Neural progenitor cell (in vitro differentiated cells): ENCODE measurements around the gene GATD1. TPM values are rescaled to one million over a fixed set of nuclear protein-coding genes. Genes with fewer than 3 reads are reported as not detected.
A peak's percentile ranks its signal among the peaks of the same experiment; 100 is the strongest.

Experiments
- DNase-seq: peaks from one replicate; pipeline ENCODE4 v3.0.0-alpha.2; 2016; ENCODE audit warnings: low spot score
- H2AFZ ChIP-seq: fragments of 200-600 bp; sonication (generic); replicated peaks from 2 replicates; pipeline ENCODE4 v1.6.1; 2016; ENCODE audit warnings: antibody characterized with exemption
- H3F3A ChIP-seq: fragments of 200-600 bp; sonication (generic); 2 replicates; pipeline ENCODE4 v1.6.1; 2016; ENCODE audit warnings: antibody characterized with exemption, low read depth
- H3K27ac ChIP-seq: fragments of 200-600 bp; sonication (generic); 2 replicates; pipeline ENCODE4 v1.5.1; 2016; ENCODE audit warnings: mild to moderate bottlenecking
- H3K27me3 ChIP-seq: fragments of 200-600 bp; sonication (generic); 2 replicates; pipeline ENCODE4 v1.6.1; 2016; ENCODE audit warnings: mild to moderate bottlenecking, moderate library complexity
- H3K36me3 ChIP-seq: fragments of 200-600 bp; sonication (generic); 2 replicates; pipeline ENCODE4 v1.5.1; 2016
- H3K4me1 ChIP-seq: fragments of 200-600 bp; sonication (generic); 2 replicates; pipeline ENCODE4 v1.6.1; 2016; ENCODE audit warnings: mixed run types
- H3K4me2 ChIP-seq: fragments of 200-600 bp; sonication (generic); 2 replicates; pipeline ENCODE4 v1.6.1; 2016
- H3K4me3 ChIP-seq: fragments of 200-600 bp; sonication (generic); 2 replicates; pipeline ENCODE4 v1.5.1; 2016
- H3K79me2 ChIP-seq: fragments of 200-600 bp; sonication (generic); 2 replicates; pipeline ENCODE4 v1.6.1; 2016; ENCODE audit warnings: low read depth
- H3K9ac ChIP-seq: fragments of 200-600 bp; sonication (generic); 2 replicates; pipeline ENCODE4 v1.6.1; 2016
- H3K9me3 ChIP-seq: fragments of 200-600 bp; sonication (generic); 2 replicates; pipeline ENCODE4 v1.5.1; 2016; ENCODE audit warnings: low read depth
- H4K20me1 ChIP-seq: fragments of 200-600 bp; sonication (generic); 2 replicates; pipeline ENCODE4 v1.6.1; 2016; ENCODE audit warnings: low read depth
- H3K27ac Mint-ChIP-seq: 3 replicates; pipeline ENCODE4 v1.8.0; 2021; ENCODE audit warnings: mixed read lengths
- H3K27me3 Mint-ChIP-seq: 2 replicates; pipeline ENCODE4 v1.8.0; 2022; ENCODE audit warnings: low read depth, mild to moderate bottlenecking, inconsistent platforms, moderate library complexity, mixed read lengths; ENCODE audit not compliant: insufficient read depth
- H3K36me3 Mint-ChIP-seq: 3 replicates; pipeline ENCODE4 v1.8.0; 2021; ENCODE audit warnings: mixed read lengths
- H3K4me1 Mint-ChIP-seq: 3 replicates; pipeline ENCODE4 v1.8.0; 2021; ENCODE audit warnings: mixed read lengths
- H3K4me3 Mint-ChIP-seq: 3 replicates; pipeline ENCODE4 v1.8.0; 2021; ENCODE audit warnings: mild to moderate bottlenecking, moderate library complexity, mixed read lengths
- H3K9me3 Mint-ChIP-seq: 3 replicates; pipeline ENCODE4 v1.8.0; 2020; ENCODE audit warnings: mixed read lengths
- EZH2 ChIP-seq: fragments of 200-600 bp; sonication (generic); IDR thresholded peaks from 2 replicates; pipeline ENCODE4 v1.6.1; 2017; ENCODE audit warnings: antibody characterized with exemption, mild to moderate bottlenecking, moderate library complexity
- EZH2phosphoT487 ChIP-seq: fragments of 200-600 bp; sonication (generic); IDR thresholded peaks from 2 replicates; pipeline ENCODE4 v1.6.1; 2017; ENCODE audit warnings: antibody characterized with exemption
- total RNA-seq: library from RNA; depleted of rRNA; stranded (reverse); fragments of >200 nt; gene quantifications from 2 replicates; pipeline ENCODE4 v1.2.3, GENCODE V29; 2015; ENCODE audit warnings: low replicate concordance
- TF ChIP-seq, protein P1 (sequence below): fragments of 200-600 bp; sonication (generic); IDR thresholded peaks from 2 replicates; pipeline ENCODE4 v1.5.1; 2017; ENCODE audit warnings: antibody characterized with exemption, mild to moderate bottlenecking

Gene GATD1
- total RNA-seq, 1 donor from 2014 or later = 24.1 TPM

DNA sequence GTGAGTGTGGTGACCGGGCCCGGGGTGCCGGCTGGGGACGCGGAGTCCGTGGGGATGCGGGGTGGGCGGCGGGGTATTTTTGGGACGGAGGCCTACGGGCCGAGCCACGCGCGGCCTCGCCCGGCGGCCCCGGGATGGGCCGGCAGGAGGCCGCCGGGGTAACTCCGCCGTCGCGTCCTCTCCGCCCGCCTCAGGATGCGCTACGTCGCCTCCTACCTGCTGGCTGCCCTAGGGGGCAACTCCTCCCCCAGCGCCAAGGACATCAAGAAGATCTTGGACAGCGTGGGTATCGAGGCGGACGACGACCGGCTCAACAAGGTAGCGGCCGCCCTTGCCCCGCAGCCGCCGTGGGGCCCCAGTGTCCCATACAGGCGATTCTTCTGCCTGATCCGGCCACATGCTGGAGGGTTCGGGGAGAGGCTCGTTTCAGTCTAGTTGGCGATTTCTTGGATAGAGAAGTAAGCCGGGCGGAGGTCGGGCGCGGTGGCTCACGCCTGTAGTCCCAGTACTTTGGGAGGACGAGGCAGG lies 32.8 kb upstream of the GATD1 start:
- no peaks in the 10 kb centered on the region for H3K9me3 ChIP-seq
- Mint-ChIP-seq H3K9me3 (no peaks in the 10 kb centered on the region), H3K36me3 (peaks cover 11% of the 10 kb centered on the region), H3K4me1 (peaks cover 27% of the 10 kb centered on the region), H3K27me3 (peaks cover 5% of the 10 kb centered on the region), H3K4me3 (peak overlapping the region; percentile 94), H3K27ac (no peak overlapping the region)
- peaks cover 15% of the 10 kb centered on the region for H3K4me1 ChIP-seq
- peaks cover 3% of the 10 kb centered on the region for H3K36me3 ChIP-seq
- no peak overlapping the region for H2AFZ ChIP-seq
- no peak for DNase-seq
- H3K27ac ChIP-seq = no peak overlapping the region
- H3F3A ChIP-seq = peaks cover 65% of the 10 kb centered on the region
- H3K4me2 ChIP-seq = peak overlapping the region; percentile 90
- no peaks in the 10 kb centered on the region for H3K27me3 ChIP-seq
- TF ChIP-seq EZH2 = no peak
- TF ChIP-seq EZH2phosphoT487 = no peak
- TF ChIP-seq, protein P1, sequence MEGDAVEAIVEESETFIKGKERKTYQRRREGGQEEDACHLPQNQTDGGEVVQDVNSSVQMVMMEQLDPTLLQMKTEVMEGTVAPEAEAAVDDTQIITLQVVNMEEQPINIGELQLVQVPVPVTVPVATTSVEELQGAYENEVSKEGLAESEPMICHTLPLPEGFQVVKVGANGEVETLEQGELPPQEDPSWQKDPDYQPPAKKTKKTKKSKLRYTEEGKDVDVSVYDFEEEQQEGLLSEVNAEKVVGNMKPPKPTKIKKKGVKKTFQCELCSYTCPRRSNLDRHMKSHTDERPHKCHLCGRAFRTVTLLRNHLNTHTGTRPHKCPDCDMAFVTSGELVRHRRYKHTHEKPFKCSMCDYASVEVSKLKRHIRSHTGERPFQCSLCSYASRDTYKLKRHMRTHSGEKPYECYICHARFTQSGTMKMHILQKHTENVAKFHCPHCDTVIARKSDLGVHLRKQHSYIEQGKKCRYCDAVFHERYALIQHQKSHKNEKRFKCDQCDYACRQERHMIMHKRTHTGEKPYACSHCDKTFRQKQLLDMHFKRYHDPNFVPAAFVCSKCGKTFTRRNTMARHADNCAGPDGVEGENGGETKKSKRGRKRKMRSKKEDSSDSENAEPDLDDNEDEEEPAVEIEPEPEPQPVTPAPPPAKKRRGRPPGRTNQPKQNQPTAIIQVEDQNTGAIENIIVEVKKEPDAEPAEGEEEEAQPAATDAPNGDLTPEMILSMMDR = no peak
- H4K20me1 ChIP-seq = peaks cover 24% of the 10 kb centered on the region
- H3K79me2 ChIP-seq = peaks cover 44% of the 10 kb centered on the region
- H3K9ac ChIP-seq = peak overlapping the region; percentile 91
- peak overlapping the region; percentile 86 for H3K4me3 ChIP-seq

DNA sequence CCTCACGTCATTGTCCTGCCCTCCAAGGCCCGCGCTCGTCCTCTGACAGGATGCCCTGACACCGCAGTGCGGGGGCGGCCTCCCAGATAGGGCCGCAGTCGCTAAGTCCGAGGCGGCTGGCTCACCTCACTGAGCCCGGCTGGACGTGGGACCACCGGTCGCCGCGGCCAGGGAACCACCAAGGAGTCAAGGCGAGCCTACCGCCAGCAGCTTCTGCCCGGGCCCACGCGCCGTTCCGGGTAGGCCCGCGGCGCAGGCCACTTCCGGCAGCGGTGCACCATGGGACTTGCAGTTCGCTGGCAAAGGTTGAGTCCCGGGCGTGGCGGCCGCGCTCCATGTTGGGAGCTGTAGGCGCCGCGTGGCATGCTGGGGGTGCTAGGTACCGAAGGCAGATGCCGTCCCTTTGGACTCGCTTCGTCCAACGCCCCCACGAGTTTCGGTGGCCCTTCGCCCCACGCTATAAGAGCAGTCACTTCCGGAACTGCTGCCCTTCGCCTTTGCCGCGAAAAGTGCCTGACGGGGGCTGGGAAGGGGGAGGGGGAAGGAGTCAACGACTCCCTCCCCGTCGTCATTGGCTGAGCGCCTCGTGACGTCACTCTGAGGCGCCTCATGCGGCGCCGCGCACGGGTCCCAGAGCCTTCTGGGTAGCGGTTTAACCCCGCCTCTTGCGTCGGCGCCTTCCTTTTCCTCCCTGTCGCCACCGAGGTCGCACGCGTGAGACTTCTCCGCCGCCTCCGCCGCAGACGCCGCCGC lies 32.2 kb upstream of the GATD1 start, which contains the start of gene RPLP2:
Gene RPLP2 (plus strand): TSS at position 681 of the 753 bp plus-strand sequence. CDS start 268 bp downstream, outside the sequence.
- H3K4me3 Mint-ChIP-seq = peak within 1 kb of the TSS; percentile 94

DNA sequence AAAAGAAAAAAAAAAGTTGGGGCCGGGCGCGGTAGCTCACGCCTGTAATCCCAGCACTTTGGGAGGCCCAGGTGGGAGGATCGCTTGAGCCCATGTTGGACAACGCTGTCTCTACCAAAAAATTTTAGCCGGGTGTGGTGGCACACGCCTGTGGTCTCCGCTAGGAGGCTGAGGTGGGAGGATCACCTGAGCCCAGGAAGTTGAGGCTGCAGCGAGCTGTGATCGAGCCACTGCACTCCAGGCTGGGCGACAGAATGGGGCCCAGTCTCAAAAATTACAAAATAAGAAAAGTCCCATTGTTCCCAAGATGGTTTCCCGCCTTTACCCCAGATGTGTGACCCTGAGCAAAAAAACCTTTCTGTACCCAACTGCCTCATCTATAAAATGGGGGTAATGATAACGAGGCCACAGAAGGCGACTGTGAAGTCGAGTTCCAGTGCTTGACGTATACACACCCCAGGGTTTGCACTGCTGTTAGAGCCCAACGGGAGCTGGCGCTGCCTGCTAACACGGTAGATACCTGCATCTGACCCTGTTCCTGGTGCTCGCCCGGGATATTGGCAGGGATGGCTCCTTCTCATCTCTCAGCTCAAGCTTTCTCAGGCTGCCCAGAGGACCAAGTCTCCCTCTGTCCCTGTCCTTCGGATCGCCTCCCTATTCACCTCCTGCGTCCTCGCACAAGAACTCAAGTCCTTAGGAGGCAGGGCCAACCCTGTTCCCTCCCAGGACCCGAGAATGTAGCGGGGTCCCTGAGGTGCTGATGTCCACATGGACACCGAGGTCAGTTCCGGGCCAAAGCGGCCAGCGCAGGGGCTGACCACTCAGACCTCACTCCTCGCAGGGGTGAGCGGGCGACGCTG lies 31.4 kb upstream of the GATD1 start:
- Histone ChIP-seq H3K79me2 (peaks cover 47% of the 10 kb centered on the region), H3K4me1 (peaks cover 21% of the 10 kb centered on the region), H3K9ac (peak overlapping the region; percentile 91), H3F3A (peaks cover 57% of the 10 kb centered on the region), H3K9me3 (no peaks in the 10 kb centered on the region), H3K36me3 (peaks cover 3% of the 10 kb centered on the region), H3K27me3 (no peaks in the 10 kb centered on the region), H3K4me3 (peak overlapping the region; percentile 86), H4K20me1 (peaks cover 32% of the 10 kb centered on the region), H3K27ac (peak overlapping the region; percentile 31), H3K4me2 (peak overlapping the region; percentile 90), H2AFZ (peak overlapping the region; percentile 97)
- peaks cover 27% of the 10 kb centered on the region for H3K4me1 Mint-ChIP-seq
- peak overlapping the region; percentile 87 for H3K27ac Mint-ChIP-seq
- H3K27me3 Mint-ChIP-seq = peaks cover 3% of the 10 kb centered on the region
- H3K4me3 Mint-ChIP-seq = peak overlapping the region; percentile 94
- peaks cover 8% of the 10 kb centered on the region for H3K36me3 Mint-ChIP-seq
- no peaks in the 10 kb centered on the region for H3K9me3 Mint-ChIP-seq
- TF ChIP-seq EZH2phosphoT487 = no peak
- TF ChIP-seq, protein P1 = no peak
- no peak for DNase-seq

More for the DNA sequence above, 32.2 kb upstream of the GATD1 start, which contains the start of gene RPLP2:
- H3K27me3 ChIP-seq = no peaks in the 10 kb centered on the region
- no peaks in the 10 kb centered on the region for H3K9me3 Mint-ChIP-seq
- peaks cover 24% of the 10 kb centered on the region for H4K20me1 ChIP-seq
- H3K27ac Mint-ChIP-seq = peak within 1 kb of the TSS; percentile 95
- H2AFZ ChIP-seq = peak within 1 kb of the TSS; percentile 97
- TF ChIP-seq EZH2 = no peak
- TF ChIP-seq, protein P1 = no peak
- no peak for TF ChIP-seq EZH2phosphoT487
- H3K27ac ChIP-seq = peak within 1 kb of the TSS; percentile 85
- no peaks in the 10 kb centered on the region for H3K9me3 ChIP-seq
- peaks cover 27% of the 10 kb centered on the region for H3K4me1 Mint-ChIP-seq
- peak within 1 kb of the TSS; percentile 91 for H3K9ac ChIP-seq
- peak within 1 kb of the TSS; percentile 90 for H3K4me2 ChIP-seq
- DNase-seq = peak; percentile 99
- peaks cover 47% of the 10 kb centered on the region for H3K79me2 ChIP-seq
- H3K4me3 ChIP-seq = peak within 1 kb of the TSS; percentile 86
- peaks cover 3% of the 10 kb centered on the region for H3K36me3 ChIP-seq
- H3K27me3 Mint-ChIP-seq = peaks cover 3% of the 10 kb centered on the region
- peaks cover 62% of the 10 kb centered on the region for H3F3A ChIP-seq
- H3K36me3 Mint-ChIP-seq = peaks cover 11% of the 10 kb centered on the region
- H3K4me1 ChIP-seq = peaks cover 15% of the 10 kb centered on the region
